Fibroblast of the conjunctiva (primary cell): ENCODE data around the gene KCNK17.

ENCODE experiments used
- DNase-seq: peaks from one replicate; pipeline ENCODE4 v3.0.0-alpha.2; 2010; ENCODE audit warnings: low read depth

The KCNK17 gene

DNA sequence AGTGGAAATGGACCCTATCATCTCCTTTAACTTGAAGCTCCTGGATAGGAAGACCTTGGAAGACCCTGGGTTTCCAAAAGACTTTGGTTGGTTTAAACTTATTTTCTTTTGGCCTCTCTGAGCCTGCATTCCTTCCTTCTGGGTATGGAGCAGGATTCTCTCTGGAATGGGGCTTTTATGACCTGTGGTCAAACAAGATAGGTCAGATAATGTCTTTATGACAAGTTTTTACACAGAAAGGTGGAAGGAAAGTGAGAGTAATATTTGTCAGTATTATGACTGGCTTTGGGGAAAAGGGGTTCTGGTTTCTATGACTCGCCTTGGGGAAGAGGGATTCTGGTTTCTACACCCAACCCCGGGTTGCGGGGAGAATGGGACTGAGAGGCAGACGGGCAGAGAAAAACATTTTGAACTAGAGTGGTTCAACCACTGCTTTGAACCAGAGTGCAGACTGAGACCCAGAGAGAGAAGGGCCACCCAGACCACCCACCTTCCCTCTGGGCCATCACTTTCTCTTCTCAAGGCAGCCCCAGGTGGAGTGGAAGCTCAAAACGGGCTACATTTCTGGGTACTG, 47.4 kb downstream of the KCNK17 start:
- no peak for DNase-seq

DNA sequence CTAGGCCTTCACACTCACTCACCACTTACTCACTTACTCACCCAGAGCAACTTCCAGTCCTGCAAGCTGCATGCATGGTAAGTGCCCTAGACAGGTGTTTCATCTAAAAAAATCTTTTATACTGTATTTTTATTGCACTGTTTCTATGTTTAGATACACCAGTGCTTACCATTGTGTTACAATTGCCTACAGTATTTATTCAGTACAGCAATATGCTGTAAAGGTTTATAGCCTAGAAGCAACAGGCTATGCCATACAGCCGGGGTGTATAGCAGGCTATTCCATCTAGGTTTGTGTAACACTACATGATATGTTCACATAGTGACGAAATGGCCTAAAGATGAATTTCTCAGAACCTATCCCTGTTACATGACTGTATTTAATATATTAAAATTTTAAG, 47.8 kb downstream of the KCNK17 start:
- DNase-seq: no peak

DNA sequence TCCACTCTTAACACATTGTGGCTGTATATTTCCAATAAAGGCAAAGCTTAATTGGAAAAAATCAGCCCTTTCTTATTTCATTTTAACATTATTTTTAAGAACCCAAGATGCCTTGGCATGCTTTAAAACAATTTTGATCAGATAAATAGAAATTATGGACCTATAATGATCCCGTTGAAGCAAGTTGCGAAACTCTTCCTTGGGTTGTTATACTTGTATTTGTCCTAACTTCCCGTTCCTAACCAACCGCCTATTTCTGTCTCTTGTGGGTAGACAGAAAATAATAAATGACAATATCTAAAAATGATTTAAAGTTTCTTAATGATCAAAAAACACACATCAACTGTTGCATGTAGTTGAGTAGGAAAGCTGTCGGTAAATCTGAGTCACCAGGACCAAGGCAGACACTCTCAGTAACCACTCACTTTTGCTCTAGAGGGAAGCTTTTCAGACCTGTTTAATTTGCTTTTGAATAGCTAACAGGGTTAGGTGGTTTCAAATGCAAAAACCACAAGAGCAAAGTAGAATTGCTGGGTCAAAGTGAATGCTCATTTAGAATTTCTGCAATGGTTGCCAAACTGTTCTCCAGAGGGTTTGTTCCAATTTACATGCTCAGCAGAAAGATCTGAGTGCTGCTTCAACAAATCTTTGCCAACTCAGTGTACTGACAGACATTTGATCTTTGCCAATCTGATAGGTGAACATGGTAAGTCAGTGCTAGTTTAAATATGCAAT, 50.7 kb downstream of the KCNK17 start:
- no peak for DNase-seq

DNA sequence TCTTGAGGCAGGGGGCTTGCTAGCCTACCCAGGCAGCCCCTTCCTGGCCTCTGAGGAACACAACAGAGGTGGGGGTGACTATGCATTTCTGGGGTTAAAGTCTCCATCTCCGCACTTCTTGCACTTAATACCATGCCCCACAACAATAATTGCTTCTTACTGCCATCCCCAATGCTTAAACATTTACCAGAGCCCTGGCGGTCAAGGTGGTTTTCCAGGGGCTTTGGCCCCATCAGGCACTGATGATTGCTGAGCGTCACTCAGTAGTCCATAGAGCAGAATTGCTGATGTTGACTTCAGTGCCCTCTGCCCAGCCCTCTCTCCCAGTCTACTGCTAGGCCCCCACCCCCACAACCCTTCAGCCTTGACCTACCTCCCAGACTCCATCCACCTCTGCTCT, 52.5 kb downstream of the KCNK17 start:
- DNase-seq: no peak

DNA sequence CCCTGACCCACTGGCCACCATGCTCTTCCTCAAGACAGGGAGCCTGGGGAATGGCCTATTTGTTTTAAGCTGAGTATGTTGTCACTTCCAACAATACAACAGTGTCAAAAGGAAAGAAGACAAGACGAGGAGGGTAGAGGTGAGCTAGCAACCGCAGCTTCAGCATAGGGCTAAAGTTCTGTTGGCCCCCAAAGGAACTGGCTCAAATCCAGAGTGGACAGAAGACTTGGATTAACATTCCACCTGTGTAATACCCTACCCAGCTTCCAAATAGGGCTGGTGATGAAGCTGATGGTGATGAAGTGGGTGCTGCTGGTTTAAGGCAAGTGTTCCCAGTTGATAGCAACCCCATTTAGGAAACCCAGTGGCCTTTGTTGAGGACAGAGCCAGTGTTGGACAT, 53.3 kb downstream of the KCNK17 start:
- DNase-seq: no peak

DNA sequence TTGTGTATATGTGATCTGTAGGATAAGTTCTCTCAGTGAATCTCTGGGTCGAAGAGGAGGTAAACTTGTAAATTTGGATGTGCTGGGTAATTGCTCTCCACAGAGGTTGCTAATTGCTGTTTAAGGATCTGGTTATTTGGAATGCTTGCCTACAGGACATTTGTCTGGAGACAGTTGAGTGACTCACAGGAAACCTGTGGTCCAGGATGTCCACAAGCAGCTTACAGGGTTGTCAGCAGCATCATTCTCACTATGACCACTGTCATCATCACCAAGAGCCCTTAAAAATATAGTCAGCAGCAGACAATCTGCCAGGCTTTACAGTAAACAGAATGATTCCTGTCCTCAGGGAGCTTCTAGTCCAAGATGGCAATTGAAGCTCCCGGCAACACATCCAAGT, 53.8 kb downstream of the KCNK17 start:
- no peak for DNase-seq

DNA sequence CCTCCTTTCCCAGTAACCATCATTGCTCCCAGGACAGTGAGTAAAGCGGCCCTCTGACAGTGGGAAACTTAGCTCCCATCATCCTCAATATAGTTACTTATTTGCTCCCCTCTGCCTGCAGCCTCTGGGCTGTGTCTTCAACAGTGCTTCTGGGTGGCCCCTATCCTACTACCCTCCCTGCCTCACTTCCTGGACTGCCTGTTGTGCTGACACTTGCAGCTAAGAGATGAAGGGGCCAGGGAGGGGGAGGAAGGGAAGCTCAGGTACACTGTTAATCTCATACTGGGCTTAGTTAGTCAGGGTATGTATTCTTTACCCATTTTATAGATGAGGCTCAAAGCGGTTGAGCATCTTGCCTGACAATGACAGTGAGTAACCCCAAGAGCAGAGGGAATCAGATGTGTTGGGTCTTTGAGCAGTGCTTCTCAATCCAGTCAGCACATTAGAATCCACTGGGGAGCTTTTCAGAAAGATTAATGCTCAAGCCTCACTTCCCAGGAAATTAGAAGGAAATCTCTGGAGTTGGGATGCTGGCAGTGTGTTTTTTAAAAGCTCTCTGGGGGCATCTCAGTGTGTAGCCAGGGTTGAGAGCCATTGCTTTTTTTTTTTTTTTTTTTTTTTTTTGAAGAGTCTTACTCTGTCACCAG, 57.8 kb downstream of the KCNK17 start:
- no peak for DNase-seq

DNA sequence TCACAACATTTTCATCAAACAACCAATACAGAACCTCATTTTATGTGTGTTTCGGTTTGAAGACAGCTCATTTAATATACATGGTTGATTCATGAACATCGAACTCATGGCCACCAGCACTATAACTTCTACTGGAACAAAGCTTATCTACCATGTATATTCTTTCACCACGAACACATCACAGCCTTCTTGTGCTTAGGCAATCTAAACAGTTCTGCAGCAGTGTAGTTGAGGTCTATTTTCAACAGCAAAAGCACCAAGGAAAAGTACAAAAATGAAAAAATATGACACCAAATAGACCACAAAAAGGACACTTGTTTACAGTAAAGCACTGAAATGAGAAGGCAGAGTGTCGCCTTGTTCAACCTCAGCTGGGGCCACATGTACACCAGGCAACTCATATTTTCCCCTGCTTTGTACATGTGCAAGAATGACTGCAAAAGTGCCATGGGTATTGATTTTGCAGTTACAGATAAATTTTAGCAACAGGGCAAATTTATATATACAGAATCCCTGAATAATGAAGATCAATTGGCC, 59.2 kb downstream of the KCNK17 start:
- no peak for DNase-seq

DNA sequence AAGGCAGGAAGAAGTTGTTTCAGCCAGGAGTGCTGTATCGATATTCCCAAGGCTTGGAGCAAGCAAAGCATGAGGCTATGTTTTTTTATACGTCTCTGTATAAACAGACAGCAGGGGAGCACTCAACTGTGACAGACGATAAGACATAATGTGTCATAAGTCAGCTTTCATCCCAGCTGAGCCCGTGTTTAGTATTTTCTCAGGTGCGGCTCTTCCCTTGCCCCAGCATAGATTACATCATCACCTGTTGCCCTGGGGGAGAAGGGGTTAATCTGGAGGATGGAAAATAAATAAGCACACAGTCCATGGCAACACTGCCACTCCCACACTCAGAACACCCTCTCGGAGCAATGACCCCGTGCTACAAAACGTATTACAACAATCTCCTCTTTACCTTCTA, 62.8 kb downstream of the KCNK17 start:
- DNase-seq: no peak

DNA sequence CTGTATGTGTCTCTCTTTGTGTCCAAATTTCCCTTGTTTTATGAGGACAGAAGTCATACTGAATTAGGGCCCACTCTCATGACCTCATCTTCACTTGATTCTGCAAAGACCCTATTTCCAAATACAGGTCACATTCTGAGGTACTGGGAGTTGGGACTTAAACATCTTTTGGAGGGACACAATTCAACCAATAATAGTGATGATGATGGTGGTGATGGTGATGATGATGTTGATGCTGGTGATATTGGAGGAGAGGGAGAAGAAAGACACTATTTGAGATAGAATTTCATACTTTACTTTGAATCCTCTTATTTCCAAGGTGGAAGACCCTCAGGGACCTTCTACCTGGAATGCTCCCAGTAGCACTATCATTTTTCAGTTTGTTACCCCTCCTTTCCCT, 63.7 kb downstream of the KCNK17 start:
- DNase-seq: no peak

DNA sequence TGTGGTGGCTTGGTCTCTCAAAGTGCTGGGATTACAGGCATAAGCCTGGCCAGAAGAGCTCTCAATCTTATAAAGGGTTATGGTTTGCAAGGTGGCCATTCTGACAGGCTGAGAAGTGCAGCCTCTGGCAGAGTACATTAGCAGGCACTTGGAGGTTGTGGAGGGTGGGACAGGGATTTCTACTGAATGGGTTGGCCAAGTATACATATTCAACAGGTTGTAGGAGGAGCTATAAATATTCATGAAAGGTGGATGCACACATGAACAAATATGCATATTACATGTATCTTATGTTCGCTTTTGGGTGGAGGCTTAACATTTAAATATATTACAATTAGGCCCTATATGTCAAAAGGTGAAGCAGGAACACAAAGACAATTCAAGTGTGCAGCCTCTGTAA, 64.9 kb downstream of the KCNK17 start:
- DNase-seq: no peak
